Measurements from ENCODE around the gene HSPB6.

The HSPB6 gene

DNA sequence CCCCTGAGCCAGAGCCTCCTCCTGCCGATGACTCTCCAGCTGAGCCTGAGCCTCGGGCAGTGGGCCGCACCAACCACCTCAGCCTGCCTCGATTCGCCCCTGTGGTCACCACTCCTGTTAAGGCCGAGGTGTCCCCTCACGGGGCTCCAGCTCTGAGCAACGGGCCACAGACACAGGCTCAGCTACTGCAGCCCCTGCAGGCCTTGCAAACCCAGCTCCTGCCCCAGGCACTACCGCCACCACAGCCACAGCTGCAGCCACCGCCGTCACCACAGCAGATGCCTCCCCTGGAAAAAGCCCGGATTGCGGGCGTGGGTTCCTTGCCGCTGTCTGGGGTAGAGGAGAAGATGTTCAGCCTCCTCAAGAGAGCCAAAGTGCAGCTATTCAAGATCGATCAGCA, 35.5 kb downstream of the HSPB6 start:
- Histone ChIP-seq H3K36me3 (peaks cover 59% of the 10 kb centered on the region), H3K9me3 (no peaks in the 10 kb centered on the region), H3K4me1 (no peaks in the 10 kb centered on the region), H3K27me3 (no peaks in the 10 kb centered on the region), H3K4me3 (ENCODE audit: low read depth, low read length) (no peak overlapping the region)
- DNase-seq, result no peak
- TF ChIP-seq, protein P1, sequence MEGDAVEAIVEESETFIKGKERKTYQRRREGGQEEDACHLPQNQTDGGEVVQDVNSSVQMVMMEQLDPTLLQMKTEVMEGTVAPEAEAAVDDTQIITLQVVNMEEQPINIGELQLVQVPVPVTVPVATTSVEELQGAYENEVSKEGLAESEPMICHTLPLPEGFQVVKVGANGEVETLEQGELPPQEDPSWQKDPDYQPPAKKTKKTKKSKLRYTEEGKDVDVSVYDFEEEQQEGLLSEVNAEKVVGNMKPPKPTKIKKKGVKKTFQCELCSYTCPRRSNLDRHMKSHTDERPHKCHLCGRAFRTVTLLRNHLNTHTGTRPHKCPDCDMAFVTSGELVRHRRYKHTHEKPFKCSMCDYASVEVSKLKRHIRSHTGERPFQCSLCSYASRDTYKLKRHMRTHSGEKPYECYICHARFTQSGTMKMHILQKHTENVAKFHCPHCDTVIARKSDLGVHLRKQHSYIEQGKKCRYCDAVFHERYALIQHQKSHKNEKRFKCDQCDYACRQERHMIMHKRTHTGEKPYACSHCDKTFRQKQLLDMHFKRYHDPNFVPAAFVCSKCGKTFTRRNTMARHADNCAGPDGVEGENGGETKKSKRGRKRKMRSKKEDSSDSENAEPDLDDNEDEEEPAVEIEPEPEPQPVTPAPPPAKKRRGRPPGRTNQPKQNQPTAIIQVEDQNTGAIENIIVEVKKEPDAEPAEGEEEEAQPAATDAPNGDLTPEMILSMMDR (IDR thresholded peaks at IDR 0.05; ENCODE audit: low read depth, low read length), result no peak

DNA sequence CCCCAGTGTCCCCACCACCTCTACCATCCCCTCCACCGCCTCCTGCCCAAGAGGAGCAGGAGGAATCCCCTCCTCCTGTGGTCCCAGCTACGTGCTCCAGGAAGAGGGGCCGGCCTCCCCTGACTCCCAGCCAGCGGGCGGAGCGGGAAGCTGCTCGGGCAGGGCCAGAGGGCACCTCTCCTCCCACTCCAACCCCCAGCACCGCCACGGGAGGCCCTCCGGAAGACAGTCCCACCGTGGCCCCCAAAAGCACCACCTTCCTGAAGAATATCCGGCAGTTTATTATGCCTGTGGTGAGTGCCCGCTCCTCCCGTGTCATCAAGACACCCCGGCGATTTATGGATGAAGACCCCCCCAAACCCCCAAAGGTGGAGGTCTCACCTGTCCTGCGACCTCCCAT, 36.2 kb downstream of the HSPB6 start:
- Histone ChIP-seq H3K36me3 (peaks cover 52% of the 10 kb centered on the region), H3K27me3 (no peaks in the 10 kb centered on the region), H3K4me3 (ENCODE audit: low read depth, low read length) (no peak overlapping the region), H3K9me3 (no peaks in the 10 kb centered on the region), H3K4me1 (no peaks in the 10 kb centered on the region)
- DNase-seq, result no peak
- TF ChIP-seq, protein P1 (IDR thresholded peaks at IDR 0.05; ENCODE audit: low read depth, low read length), result no peak

DNA sequence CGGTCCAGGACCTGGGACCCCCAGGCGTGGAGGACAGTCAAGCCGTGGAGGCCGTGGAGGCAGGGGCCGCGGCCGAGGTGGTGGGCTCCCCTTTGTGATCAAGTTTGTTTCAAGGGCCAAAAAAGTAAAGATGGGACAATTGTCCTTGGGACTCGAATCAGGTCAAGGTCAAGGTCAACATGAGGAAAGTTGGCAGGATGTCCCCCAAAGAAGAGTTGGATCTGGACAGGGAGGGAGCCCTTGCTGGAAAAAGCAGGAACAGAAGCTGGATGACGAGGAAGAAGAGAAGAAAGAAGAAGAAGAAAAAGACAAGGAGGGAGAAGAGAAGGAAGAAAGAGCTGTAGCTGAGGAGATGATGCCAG, 36.7 kb downstream of the HSPB6 start:
- TF ChIP-seq, protein P1 (IDR thresholded peaks at IDR 0.05; ENCODE audit: low read depth, low read length), result no peak
- Histone ChIP-seq H3K27me3 (no peaks in the 10 kb centered on the region), H3K9me3 (no peaks in the 10 kb centered on the region), H3K4me3 (ENCODE audit: low read depth, low read length) (no peak overlapping the region), H3K36me3 (peaks cover 47% of the 10 kb centered on the region), H3K4me1 (no peaks in the 10 kb centered on the region)
- DNase-seq, result no peak

DNA sequence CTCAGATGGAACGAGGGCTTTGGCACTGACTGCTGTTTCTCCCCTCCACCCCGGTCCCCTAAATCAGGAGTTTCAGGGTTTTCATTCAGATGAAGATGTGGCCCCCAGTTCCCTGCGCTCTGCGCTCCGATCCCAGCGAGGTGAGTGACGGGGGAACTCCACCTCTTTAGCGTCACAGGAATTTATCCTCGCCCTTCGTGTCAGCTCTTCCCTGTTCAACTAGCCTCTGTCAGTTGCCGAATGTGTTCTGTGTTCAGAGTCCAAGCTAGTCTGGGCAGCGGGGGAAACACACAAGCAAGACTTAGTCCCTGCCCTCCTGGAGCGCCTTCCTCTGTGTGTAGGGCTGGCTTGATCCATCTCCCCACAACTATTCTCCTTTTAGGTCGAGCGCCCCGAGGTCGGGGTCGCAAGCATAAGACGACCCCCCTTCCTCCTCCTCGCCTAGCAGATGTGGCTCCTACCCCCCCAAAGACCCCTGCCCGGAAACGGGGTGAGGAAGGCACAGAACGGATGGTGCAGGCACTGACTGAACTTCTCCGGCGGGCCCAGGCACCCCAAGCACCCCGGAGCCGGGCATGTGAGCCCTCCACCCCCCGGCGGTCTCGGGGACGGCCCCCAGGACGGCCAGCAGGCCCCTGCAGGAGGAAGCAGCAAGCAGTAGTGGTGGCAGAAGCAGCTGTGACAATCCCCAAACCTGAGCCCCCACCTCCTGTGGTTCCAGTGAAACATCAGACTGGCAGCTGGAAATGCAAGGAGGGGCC, 37.2 kb downstream of the HSPB6 start:
- Histone ChIP-seq H3K4me1 (no peaks in the 10 kb centered on the region), H3K36me3 (peaks cover 41% of the 10 kb centered on the region), H3K4me3 (ENCODE audit: low read depth, low read length) (peak overlapping the region; percentile 87), H3K9me3 (no peaks in the 10 kb centered on the region), H3K27me3 (no peaks in the 10 kb centered on the region)
- DNase-seq, result no peak
- TF ChIP-seq, protein P1 (IDR thresholded peaks at IDR 0.05; ENCODE audit: low read depth, low read length), result no peak

DNA sequence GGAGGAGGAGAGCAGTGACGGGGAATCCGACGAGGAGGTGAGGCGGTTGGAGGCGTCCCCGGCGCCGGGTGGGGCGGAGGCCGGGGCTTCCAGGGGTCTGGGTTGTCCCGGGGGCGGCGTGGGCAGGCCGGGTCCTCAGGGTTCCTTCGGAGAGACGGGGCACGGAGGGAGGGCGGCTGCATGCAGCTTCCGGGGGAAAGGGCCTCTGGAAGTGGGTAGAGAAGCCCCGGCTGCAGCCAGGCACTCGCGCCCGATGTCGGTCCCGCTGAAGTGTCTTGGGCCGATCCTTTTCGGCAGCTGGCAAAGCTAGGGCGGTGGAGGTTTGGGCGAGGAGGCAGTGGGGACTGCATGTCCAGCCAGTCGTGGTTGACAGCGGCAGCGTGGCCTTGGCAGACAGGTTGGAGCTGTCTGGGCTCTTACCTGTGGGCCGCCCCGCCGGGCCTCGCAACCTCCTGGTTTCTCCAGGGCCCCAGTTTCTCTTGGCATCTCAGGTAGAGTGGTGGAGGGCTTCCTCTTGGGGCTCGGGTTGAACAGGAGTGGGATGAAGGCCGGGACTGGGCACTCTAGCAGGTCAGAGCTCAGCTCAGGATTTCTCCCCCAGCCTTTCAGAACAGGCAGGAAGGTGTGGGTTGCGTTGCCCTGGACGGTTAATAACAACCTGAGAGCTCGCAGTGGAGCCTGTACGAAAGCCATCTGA, 38.3 kb downstream of the HSPB6 start:
- TF ChIP-seq, protein P1 (IDR thresholded peaks at IDR 0.05; ENCODE audit: low read depth, low read length), result no peak
- H3K9me3 ChIP-seq, result no peaks in the 10 kb centered on the region
- no peaks in the 10 kb centered on the region for H3K27me3 ChIP-seq
- H3K4me1 ChIP-seq, result no peaks in the 10 kb centered on the region; the same call in 1 of the 2 replicates
- peak; percentile 43 for DNase-seq
- H3K4me3 ChIP-seq (ENCODE audit: low read depth, low read length), result peak overlapping the region; percentile 87
- peaks cover 31% of the 10 kb centered on the region for H3K36me3 ChIP-seq

Measured in BE2C (cell line).